Stomach smooth muscle (tissue), 2 donors: Measurements from ENCODE around the gene SERPINE1.
A peak's percentile ranks its signal among the peaks of the same experiment; 100 is the strongest.

Experiments
- H3K27ac ChIP-seq: one replicate; pipeline ENCODE4 v1.7.0; 2013; ENCODE audit warnings: mild to moderate bottlenecking, low read length, inconsistent platforms
- H3K27me3 ChIP-seq, 2 donors: one replicate each; pipeline ENCODE4 v1.7.0; 2013; ENCODE audit warnings: low read length in 2 of 2; ENCODE audit not compliant: insufficient read depth in 2 of 2, control insufficient read depth in 1 of 2
- H3K36me3 ChIP-seq, 2 donors: one replicate each; pipeline ENCODE4 v1.7.0; 2013; ENCODE audit warnings: low read length in 2 of 2; ENCODE audit not compliant: control insufficient read depth in 2 of 2, insufficient read depth in 2 of 2
- H3K4me1 ChIP-seq: one replicate; pipeline ENCODE4 v1.7.0; 2013; ENCODE audit warnings: low read length; ENCODE audit not compliant: control insufficient read depth, insufficient read depth
- H3K4me3 ChIP-seq, 2 donors: one replicate each; pipeline ENCODE4 v1.7.0; 2013; ENCODE audit warnings: low read length in 2 of 2
- H3K9ac ChIP-seq, 2 donors: one replicate each; pipeline ENCODE4 v1.7.0; 2013; ENCODE audit warnings: low read length in 2 of 2, mild to moderate bottlenecking in 1 of 2
- H3K9me3 ChIP-seq, 2 donors: one replicate each; pipeline ENCODE4 v1.7.0; 2013; ENCODE audit warnings: low read length in 2 of 2; ENCODE audit not compliant: control insufficient read depth in 2 of 2
- donor health status: healthy.
- donor health status: Pancreatic carcinoma.

Gene SERPINE1

GRCh38 chr7:101138213-101138870 lies 11.4 kb downstream of the SERPINE1 start:
- Histone ChIP-seq H3K36me3 (no peaks in the 10 kb centered on the region), H3K9ac (peak overlapping the region; percentile 21 to 52), H3K9me3 (no peaks in the 10 kb centered on the region), H3K27ac (no peak overlapping the region), H3K4me1 (peaks cover 8% of the 10 kb centered on the region), H3K27me3 (peaks cover 0 to 2% of the 10 kb centered on the region in 2 donors), H3K4me3 (peak overlapping the region; percentile 49 to 52)

- Histone ChIP-seq H3K27me3 (peaks cover 0 to 2% of the 10 kb centered on the region in 2 donors), H3K4me3 (no peak overlapping the region), H3K9ac (no peak overlapping the region), H3K9me3 (no peaks in the 10 kb centered on the region), H3K27ac (no peak overlapping the region), H3K36me3 (no peaks in the 10 kb centered on the region), H3K4me1 (peaks cover 14% of the 10 kb centered on the region)
Observed at GRCh38 chr7:101140339-101140699, 13.4 kb downstream of the SERPINE1 start.

- no peak overlapping the region for H3K9ac ChIP-seq
- no peak overlapping the region for H3K4me3 ChIP-seq
- H3K27me3 ChIP-seq, result peaks cover 0 to 2% of the 10 kb centered on the region in 2 donors
- no peaks in the 10 kb centered on the region for H3K9me3 ChIP-seq
- H3K36me3 ChIP-seq, result no peaks in the 10 kb centered on the region
- H3K4me1 ChIP-seq, result peaks cover 14% of the 10 kb centered on the region
- no peak overlapping the region for H3K27ac ChIP-seq
Observed at GRCh38 chr7:101140746-101141382, 14.0 kb downstream of the SERPINE1 start.

DNA sequence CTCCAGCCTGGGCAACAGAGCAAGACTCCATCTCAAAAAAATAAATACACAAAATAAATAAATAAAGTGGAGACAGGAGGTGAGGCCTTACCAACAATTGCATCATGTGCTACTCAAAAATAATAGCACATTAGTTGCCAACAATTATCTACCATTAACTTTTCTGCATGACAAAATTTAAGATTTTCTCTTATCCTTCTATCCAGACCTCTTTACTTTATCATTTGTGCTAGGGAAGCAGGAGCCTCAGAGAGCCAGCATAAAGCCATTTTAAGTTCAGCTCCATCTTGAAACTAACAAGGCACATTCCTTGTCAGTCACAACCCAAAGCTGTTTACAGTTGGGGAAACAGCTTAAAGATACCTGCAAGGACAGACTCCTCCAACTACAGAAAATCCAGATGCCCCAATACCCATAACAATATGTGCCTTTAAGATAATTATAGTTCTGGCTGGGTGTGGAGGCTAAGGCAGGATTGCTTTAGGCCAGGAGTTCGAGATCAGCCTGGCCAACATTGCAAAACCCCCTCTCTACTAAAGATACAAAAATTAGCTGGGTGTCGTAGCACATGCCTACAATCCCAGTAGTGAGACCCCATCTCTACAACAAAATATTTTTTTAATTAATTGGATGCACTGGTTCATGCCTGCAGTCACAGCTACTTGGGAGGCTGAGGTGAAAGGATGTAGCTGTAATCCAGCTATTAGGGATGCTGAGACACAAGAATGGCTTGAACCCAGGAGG lies 25.2 kb downstream of the SERPINE1 start:
- Histone ChIP-seq H3K27me3 (peaks cover 0 to 3% of the 10 kb centered on the region in 2 donors), H3K4me1 (peaks cover 10% of the 10 kb centered on the region), H3K9me3 (no peaks in the 10 kb centered on the region), H3K27ac (no peak overlapping the region), H3K4me3 (no peak overlapping the region), H3K9ac (no peak overlapping the region), H3K36me3 (no peaks in the 10 kb centered on the region)

GRCh38 chr7:101153969-101154692 lies 27.2 kb downstream of the SERPINE1 start, which contains the start of gene AP1S1:
Gene AP1S1, plus strand, starts transcription at chr7:101154476. Its CDS starts 39 bp downstream, at chr7:101154515.
- Histone ChIP-seq H3K9ac (peak within 1 kb of the TSS; percentile 55 to 67), H3K27me3 (peaks cover 0 to 1% of the 10 kb centered on the region in 2 donors), H3K4me1 (peaks cover 10% of the 10 kb centered on the region), H3K9me3 (no peaks in the 10 kb centered on the region), H3K36me3 (peaks cover 6% of the 10 kb centered on the region in 2 donors), H3K4me3 (peak within 1 kb of the TSS; percentile 65 to 77), H3K27ac (no peak within 1 kb of the TSS)

GRCh38 chr7:101154693-101155102 lies 27.8 kb downstream of the SERPINE1 start:
- Histone ChIP-seq H3K4me1 (peaks cover 10% of the 10 kb centered on the region), H3K27ac (no peak overlapping the region), H3K9ac (peak overlapping the region; percentile 55 to 67), H3K36me3 (peaks cover 8 to 12% of the 10 kb centered on the region in 2 donors), H3K27me3 (peaks cover 0 to 4% of the 10 kb centered on the region in 2 donors), H3K4me3 (peak overlapping the region; percentile 65 to 77), H3K9me3 (no peaks in the 10 kb centered on the region)

- peaks cover 10% of the 10 kb centered on the region for H3K4me1 ChIP-seq
- H3K9me3 ChIP-seq, result no peaks in the 10 kb centered on the region
- no peak overlapping the region for H3K27ac ChIP-seq
- peak overlapping the region; percentile 65 to 77 for H3K4me3 ChIP-seq
- peaks cover 0 to 7% of the 10 kb centered on the region in 2 donors for H3K27me3 ChIP-seq
- peaks cover 11 to 15% of the 10 kb centered on the region in 2 donors for H3K36me3 ChIP-seq
- peak overlapping the region; percentile 55 to 67 for H3K9ac ChIP-seq
Observed at GRCh38 chr7:101155303-101155702, 28.4 kb downstream of the SERPINE1 start.

GRCh38 chr7:101156277-101156676 lies 29.4 kb downstream of the SERPINE1 start:
- no peak overlapping the region for H3K27ac ChIP-seq

GRCh38 chr7:101156866-101157589 lies 30.1 kb downstream of the SERPINE1 start:
- Histone ChIP-seq H3K27me3 (peaks cover 5 to 14% of the 10 kb centered on the region in 2 donors), H3K36me3 (peaks cover 12 to 16% of the 10 kb centered on the region in 2 donors), H3K4me1 (peaks cover 10% of the 10 kb centered on the region), H3K27ac (no peak overlapping the region), H3K9ac (no peak overlapping the region), H3K4me3 (no peak overlapping the region), H3K9me3 (no peaks in the 10 kb centered on the region)

More at GRCh38 chr7:101156277-101156676, 29.4 kb downstream of the SERPINE1 start:
- Histone ChIP-seq H3K9ac (no peak overlapping the region), H3K27me3 (peaks cover under 1 to 7% of the 10 kb centered on the region in 2 donors), H3K4me3 (no peak overlapping the region), H3K4me1 (peaks cover 10% of the 10 kb centered on the region), H3K9me3 (no peaks in the 10 kb centered on the region), H3K36me3 (peaks cover 12 to 16% of the 10 kb centered on the region in 2 donors)
